Neural progenitor cell (in vitro differentiated cells): ENCODE data around the gene ELOF1. TPM values are rescaled to one million over a fixed set of nuclear protein-coding genes. Genes with fewer than 3 reads are reported as not detected.

ENCODE experiments used
- DNase-seq: peaks from one replicate; pipeline ENCODE4 v3.0.0-alpha.2; 2016; ENCODE audit warnings: low spot score
- H2AFZ ChIP-seq: fragments of 200-600 bp; sonication (generic); replicated peaks from 2 replicates; pipeline ENCODE4 v1.6.1; 2016; ENCODE audit warnings: antibody characterized with exemption
- H3F3A ChIP-seq: fragments of 200-600 bp; sonication (generic); 2 replicates; pipeline ENCODE4 v1.6.1; 2016; ENCODE audit warnings: antibody characterized with exemption, low read depth
- H3K27ac ChIP-seq: fragments of 200-600 bp; sonication (generic); 2 replicates; pipeline ENCODE4 v1.5.1; 2016; ENCODE audit warnings: mild to moderate bottlenecking
- H3K27me3 ChIP-seq: fragments of 200-600 bp; sonication (generic); 2 replicates; pipeline ENCODE4 v1.6.1; 2016; ENCODE audit warnings: mild to moderate bottlenecking, moderate library complexity
- H3K36me3 ChIP-seq: fragments of 200-600 bp; sonication (generic); 2 replicates; pipeline ENCODE4 v1.5.1; 2016
- H3K4me1 ChIP-seq: fragments of 200-600 bp; sonication (generic); 2 replicates; pipeline ENCODE4 v1.6.1; 2016; ENCODE audit warnings: mixed run types
- H3K4me2 ChIP-seq: fragments of 200-600 bp; sonication (generic); 2 replicates; pipeline ENCODE4 v1.6.1; 2016
- H3K4me3 ChIP-seq: fragments of 200-600 bp; sonication (generic); 2 replicates; pipeline ENCODE4 v1.5.1; 2016
- H3K79me2 ChIP-seq: fragments of 200-600 bp; sonication (generic); 2 replicates; pipeline ENCODE4 v1.6.1; 2016; ENCODE audit warnings: low read depth
- H3K9ac ChIP-seq: fragments of 200-600 bp; sonication (generic); 2 replicates; pipeline ENCODE4 v1.6.1; 2016
- H3K9me3 ChIP-seq: fragments of 200-600 bp; sonication (generic); 2 replicates; pipeline ENCODE4 v1.5.1; 2016; ENCODE audit warnings: low read depth
- H4K20me1 ChIP-seq: fragments of 200-600 bp; sonication (generic); 2 replicates; pipeline ENCODE4 v1.6.1; 2016; ENCODE audit warnings: low read depth
- H3K27ac Mint-ChIP-seq: 3 replicates; pipeline ENCODE4 v1.8.0; 2021; ENCODE audit warnings: mixed read lengths
- H3K27me3 Mint-ChIP-seq: 2 replicates; pipeline ENCODE4 v1.8.0; 2022; ENCODE audit warnings: low read depth, mild to moderate bottlenecking, inconsistent platforms, moderate library complexity, mixed read lengths; ENCODE audit not compliant: insufficient read depth
- H3K36me3 Mint-ChIP-seq: 3 replicates; pipeline ENCODE4 v1.8.0; 2021; ENCODE audit warnings: mixed read lengths
- H3K4me1 Mint-ChIP-seq: 3 replicates; pipeline ENCODE4 v1.8.0; 2021; ENCODE audit warnings: mixed read lengths
- H3K4me3 Mint-ChIP-seq: 3 replicates; pipeline ENCODE4 v1.8.0; 2021; ENCODE audit warnings: mild to moderate bottlenecking, moderate library complexity, mixed read lengths
- H3K9me3 Mint-ChIP-seq: 3 replicates; pipeline ENCODE4 v1.8.0; 2020; ENCODE audit warnings: mixed read lengths
- CTCF ChIP-seq: fragments of 200-600 bp; sonication (generic); IDR thresholded peaks from 2 replicates; pipeline ENCODE4 v1.5.1; 2017; ENCODE audit warnings: antibody characterized with exemption, mild to moderate bottlenecking
- EZH2 ChIP-seq: fragments of 200-600 bp; sonication (generic); IDR thresholded peaks from 2 replicates; pipeline ENCODE4 v1.6.1; 2017; ENCODE audit warnings: antibody characterized with exemption, mild to moderate bottlenecking, moderate library complexity
- EZH2phosphoT487 ChIP-seq: fragments of 200-600 bp; sonication (generic); IDR thresholded peaks from 2 replicates; pipeline ENCODE4 v1.6.1; 2017; ENCODE audit warnings: antibody characterized with exemption
- total RNA-seq: library from RNA; depleted of rRNA; stranded (reverse); fragments of >200 nt; gene quantifications from 2 replicates; pipeline ENCODE4 v1.2.3, GENCODE V29; 2015; ENCODE audit warnings: low replicate concordance

Gene ELOF1
- total RNA-seq, 1 donor from 2014 or later = 26.9 TPM

DNA sequence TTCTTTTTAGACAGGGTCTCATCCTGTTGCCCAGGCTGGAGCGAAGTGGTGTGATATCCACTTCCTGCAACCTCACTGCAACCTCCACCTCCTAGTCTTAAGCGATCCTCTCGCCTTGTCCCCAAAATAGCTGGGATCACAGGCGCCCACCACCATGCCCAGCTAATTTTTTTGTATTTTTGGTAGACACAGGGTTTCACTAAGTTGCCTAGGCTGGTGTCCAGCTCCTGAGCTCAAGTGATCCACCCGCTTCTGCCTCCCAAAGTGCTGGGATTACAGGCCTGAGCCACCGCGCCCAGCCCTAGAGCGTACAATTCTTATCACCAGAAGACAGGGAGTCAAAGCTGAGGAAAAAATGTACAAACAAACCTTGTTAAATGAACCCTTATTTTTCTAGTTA lies 4.5 kb upstream of the ELOF1 start:
- no peaks in the 10 kb centered on the region for H3K36me3 Mint-ChIP-seq

GRCh38 chr19:11560404-11561051 lies 1.5 kb upstream of the ELOF1 start:
- H3K27ac Mint-ChIP-seq = no peak overlapping the region
- TF ChIP-seq EZH2phosphoT487 (no peak), EZH2 (no peak), CTCF (peak; percentile 86)
- H3K4me3 ChIP-seq = no peak overlapping the region

More for the DNA sequence above, 4.5 kb upstream of the ELOF1 start:
- peaks cover 2% of the 10 kb centered on the region for H3K27me3 Mint-ChIP-seq
- no peak overlapping the region for H3K4me2 ChIP-seq
- H3K4me3 ChIP-seq = no peak overlapping the region
- no peaks in the 10 kb centered on the region for H3K27me3 ChIP-seq
- H3K27ac ChIP-seq = no peak overlapping the region
- H3F3A ChIP-seq = peaks cover 4% of the 10 kb centered on the region
- H3K79me2 ChIP-seq = peaks cover 4% of the 10 kb centered on the region
- H3K9me3 Mint-ChIP-seq = no peaks in the 10 kb centered on the region
- no peak overlapping the region for H3K4me3 Mint-ChIP-seq
- no peak overlapping the region for H3K27ac Mint-ChIP-seq
- TF ChIP-seq EZH2 (no peak), EZH2phosphoT487 (no peak), CTCF (no peak)
- DNase-seq = no peak
- H3K4me1 Mint-ChIP-seq = peaks cover 13% of the 10 kb centered on the region
- H3K9me3 ChIP-seq = no peaks in the 10 kb centered on the region
- no peaks in the 10 kb centered on the region for H3K4me1 ChIP-seq
- H4K20me1 ChIP-seq = peaks cover 2% of the 10 kb centered on the region
- no peak overlapping the region for H3K9ac ChIP-seq
- no peaks in the 10 kb centered on the region for H3K36me3 ChIP-seq
- H2AFZ ChIP-seq = no peak overlapping the region

GRCh38 chr19:11556634-11557420 lies 2.2 kb downstream of the ELOF1 start:
- H3F3A ChIP-seq = peaks cover 4% of the 10 kb centered on the region
- peaks cover 26% of the 10 kb centered on the region for H3K4me1 Mint-ChIP-seq
- no peaks in the 10 kb centered on the region for H3K27me3 ChIP-seq
- no peak overlapping the region for H3K9ac ChIP-seq
- H3K4me1 ChIP-seq = peaks cover 5% of the 10 kb centered on the region
- H3K4me3 ChIP-seq = no peak overlapping the region
- no peak for DNase-seq
- no peaks in the 10 kb centered on the region for H3K36me3 ChIP-seq
- peaks cover 40% of the 10 kb centered on the region for H3K79me2 ChIP-seq
- peaks cover 22% of the 10 kb centered on the region for H4K20me1 ChIP-seq
- H3K9me3 Mint-ChIP-seq = no peaks in the 10 kb centered on the region
- peak overlapping the region; percentile 70 for H3K4me3 Mint-ChIP-seq
- H3K4me2 ChIP-seq = no peak overlapping the region
- peaks cover 4% of the 10 kb centered on the region for H3K27me3 Mint-ChIP-seq
- no peak overlapping the region for H3K27ac Mint-ChIP-seq
- H3K9me3 ChIP-seq = no peaks in the 10 kb centered on the region
- H3K36me3 Mint-ChIP-seq = peaks cover 11% of the 10 kb centered on the region
- no peak overlapping the region for H2AFZ ChIP-seq
- H3K27ac ChIP-seq = no peak overlapping the region
- no peak for TF ChIP-seq CTCF
- no peak for TF ChIP-seq EZH2
- no peak for TF ChIP-seq EZH2phosphoT487

More at GRCh38 chr19:11560404-11561051, 1.5 kb upstream of the ELOF1 start:
- Histone ChIP-seq H3K9me3 (no peaks in the 10 kb centered on the region), H3K4me2 (peak overlapping the region; percentile 89), H3K27me3 (no peaks in the 10 kb centered on the region), H3K27ac (no peak overlapping the region), H3K9ac (no peak overlapping the region), H4K20me1 (peaks cover 22% of the 10 kb centered on the region), H3K79me2 (peaks cover 34% of the 10 kb centered on the region), H3F3A (peaks cover 4% of the 10 kb centered on the region), H3K36me3 (no peaks in the 10 kb centered on the region), H3K4me1 (peaks cover 5% of the 10 kb centered on the region), H2AFZ (no peak overlapping the region)
- Mint-ChIP-seq H3K4me1 (peaks cover 26% of the 10 kb centered on the region), H3K36me3 (peaks cover 5% of the 10 kb centered on the region), H3K4me3 (peak overlapping the region; percentile 78), H3K27me3 (peaks cover 2% of the 10 kb centered on the region), H3K9me3 (no peaks in the 10 kb centered on the region)
- DNase-seq = peak; percentile 91
